RWPE2 (cell line): Measurements from ENCODE around the gene TMEM273.

Experiments used
- ATAC-seq: fragments of 200-7000 bp; cut with Tn5 transposase; 3 replicates; pipeline ENCODE4 v1.9.1; 2021; ENCODE audit warnings: low read depth
- DNase-seq: peaks from one replicate; pipeline ENCODE4 v3.0.0-alpha.2; 2020; ENCODE audit warnings: low spot score
- H3K27ac ChIP-seq: fragments of 450-650 bp; 2 replicates; pipeline ENCODE4 v1.5.1; 2017; ENCODE audit warnings: mild to moderate bottlenecking; ENCODE audit not compliant: poor library complexity, severe bottlenecking
- H3K27me3 ChIP-seq: fragments of 250-450 bp; sonication (Bioruptor Pico); 2 replicates; pipeline ENCODE4 v1.5.1; 2021; ENCODE audit warnings: mild to moderate bottlenecking, moderate library complexity; ENCODE audit not compliant: insufficient read depth, poor library complexity, severe bottlenecking
- H3K36me3 ChIP-seq: fragments of 250-450 bp; sonication (Bioruptor Pico); 2 replicates; pipeline ENCODE4 v1.5.1; 2020; ENCODE audit warnings: low read depth, mild to moderate bottlenecking, moderate library complexity
- H3K4me1 ChIP-seq: fragments of 250-450 bp; sonication (Bioruptor Pico); 2 replicates; pipeline ENCODE4 v1.5.1; 2021; ENCODE audit warnings: mild to moderate bottlenecking, moderate library complexity; ENCODE audit not compliant: insufficient read depth, poor library complexity, severe bottlenecking
- H3K4me3 ChIP-seq: fragments of 250-450 bp; sonication (Bioruptor Pico); 2 replicates; pipeline ENCODE4 v1.5.1; 2021; ENCODE audit warnings: mild to moderate bottlenecking, moderate library complexity; ENCODE audit not compliant: severe bottlenecking
- H3K9me3 ChIP-seq: fragments of 250-450 bp; sonication (Bioruptor Pico); 2 replicates; pipeline ENCODE4 v1.5.1; 2021; ENCODE audit warnings: mild to moderate bottlenecking, moderate library complexity; ENCODE audit not compliant: severe bottlenecking
- TF ChIP-seq, protein P1 (sequence below): fragments of 450-650 bp; IDR thresholded peaks from one replicate; pipeline ENCODE4 v1.5.1; 2017; ENCODE audit warnings: mild to moderate bottlenecking, moderate library complexity; ENCODE audit not compliant: poor library complexity, severe bottlenecking

TMEM273 gene

DNA sequence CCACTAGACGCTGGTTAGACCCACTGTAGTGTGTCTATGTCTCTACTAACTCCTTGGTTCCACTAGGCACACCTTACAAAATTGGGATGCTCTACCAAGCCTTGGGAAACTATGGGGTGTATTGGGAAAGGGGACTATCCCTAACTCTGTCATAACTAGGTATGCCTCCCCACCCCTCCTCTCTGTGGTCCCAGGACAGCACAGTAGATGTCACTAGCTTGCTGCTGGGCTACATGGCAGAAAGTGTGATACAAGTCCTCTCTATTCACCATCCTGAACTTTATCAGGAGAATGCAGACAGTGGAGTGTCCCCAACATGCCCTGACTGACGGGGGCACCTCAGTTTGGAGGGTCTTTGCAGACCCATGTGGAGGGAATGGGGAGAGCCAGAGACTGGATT is 30.3 kb upstream of the TMEM273 start:
- H3K4me3 ChIP-seq: no peak overlapping the region
- no peaks in the 10 kb centered on the region for H3K36me3 ChIP-seq
- TF ChIP-seq, protein P1, sequence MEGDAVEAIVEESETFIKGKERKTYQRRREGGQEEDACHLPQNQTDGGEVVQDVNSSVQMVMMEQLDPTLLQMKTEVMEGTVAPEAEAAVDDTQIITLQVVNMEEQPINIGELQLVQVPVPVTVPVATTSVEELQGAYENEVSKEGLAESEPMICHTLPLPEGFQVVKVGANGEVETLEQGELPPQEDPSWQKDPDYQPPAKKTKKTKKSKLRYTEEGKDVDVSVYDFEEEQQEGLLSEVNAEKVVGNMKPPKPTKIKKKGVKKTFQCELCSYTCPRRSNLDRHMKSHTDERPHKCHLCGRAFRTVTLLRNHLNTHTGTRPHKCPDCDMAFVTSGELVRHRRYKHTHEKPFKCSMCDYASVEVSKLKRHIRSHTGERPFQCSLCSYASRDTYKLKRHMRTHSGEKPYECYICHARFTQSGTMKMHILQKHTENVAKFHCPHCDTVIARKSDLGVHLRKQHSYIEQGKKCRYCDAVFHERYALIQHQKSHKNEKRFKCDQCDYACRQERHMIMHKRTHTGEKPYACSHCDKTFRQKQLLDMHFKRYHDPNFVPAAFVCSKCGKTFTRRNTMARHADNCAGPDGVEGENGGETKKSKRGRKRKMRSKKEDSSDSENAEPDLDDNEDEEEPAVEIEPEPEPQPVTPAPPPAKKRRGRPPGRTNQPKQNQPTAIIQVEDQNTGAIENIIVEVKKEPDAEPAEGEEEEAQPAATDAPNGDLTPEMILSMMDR: no peak
- no peak overlapping the region for H3K27ac ChIP-seq
- H3K9me3 ChIP-seq: no peaks in the 10 kb centered on the region
- no peaks in the 10 kb centered on the region for H3K4me1 ChIP-seq
- DNase-seq: no peak
- peaks cover 10% of the 10 kb centered on the region for H3K27me3 ChIP-seq
- ATAC-seq: no peak

DNA sequence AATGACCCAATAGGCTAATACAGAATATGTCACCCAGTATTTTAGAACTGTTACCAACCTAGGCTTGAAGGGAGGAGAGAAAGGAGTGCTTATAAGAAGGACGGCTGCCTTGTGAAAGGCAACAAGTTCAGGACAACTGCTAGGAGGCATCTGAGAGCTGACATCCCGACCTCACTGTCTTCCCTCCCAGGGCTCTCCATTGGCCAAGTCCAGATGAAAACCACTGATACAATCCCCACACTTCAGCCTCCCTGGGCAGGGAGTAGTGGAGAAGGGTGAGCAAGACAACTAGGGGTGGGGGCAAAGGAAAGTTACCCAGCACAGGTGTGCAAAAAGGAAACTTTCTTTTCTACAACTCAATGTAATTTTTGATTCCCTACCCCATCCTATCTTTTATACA is 29.5 kb upstream of the TMEM273 start:
- Histone ChIP-seq H3K9me3 (no peaks in the 10 kb centered on the region), H3K36me3 (no peaks in the 10 kb centered on the region), H3K4me3 (no peak overlapping the region), H3K4me1 (no peaks in the 10 kb centered on the region), H3K27ac (no peak overlapping the region), H3K27me3 (peaks cover 10% of the 10 kb centered on the region)
- TF ChIP-seq, protein P1: no peak
- ATAC-seq (no peak), DNase-seq (no peak)

GRCh38 chr10:49213211-49213610 is 25.0 kb upstream of the TMEM273 start:
- ATAC-seq: no peak
- H3K9me3 ChIP-seq: no peaks in the 10 kb centered on the region
- H3K36me3 ChIP-seq: no peaks in the 10 kb centered on the region
- TF ChIP-seq, protein P1: no peak
- no peaks in the 10 kb centered on the region for H3K4me1 ChIP-seq
- DNase-seq: no peak
- no peak overlapping the region for H3K27ac ChIP-seq
- H3K4me3 ChIP-seq: no peak overlapping the region
- H3K27me3 ChIP-seq: peaks cover 10% of the 10 kb centered on the region

- no peaks in the 10 kb centered on the region for H3K9me3 ChIP-seq
- DNase-seq (no peak), ATAC-seq (no peak)
- H3K4me1 ChIP-seq: no peaks in the 10 kb centered on the region
- H3K36me3 ChIP-seq: no peaks in the 10 kb centered on the region
- H3K27ac ChIP-seq: no peak overlapping the region
- no peak overlapping the region for H3K4me3 ChIP-seq
- H3K27me3 ChIP-seq: peaks cover 9% of the 10 kb centered on the region
- TF ChIP-seq, protein P1: no peak
Observed at GRCh38 chr10:49212783-49213182, 24.6 kb upstream of the TMEM273 start.

- TF ChIP-seq, protein P1: no peak
- Histone ChIP-seq H3K36me3 (no peaks in the 10 kb centered on the region), H3K9me3 (no peaks in the 10 kb centered on the region), H3K27ac (no peak overlapping the region), H3K4me1 (no peaks in the 10 kb centered on the region), H3K4me3 (no peak overlapping the region), H3K27me3 (peaks cover 8% of the 10 kb centered on the region)
- no peak for DNase-seq
- ATAC-seq: no peak
Observed at GRCh38 chr10:49212076-49212475, 23.9 kb upstream of the TMEM273 start.
